Measurements from ENCODE around the gene UBAC2.

The UBAC2 gene

DNA sequence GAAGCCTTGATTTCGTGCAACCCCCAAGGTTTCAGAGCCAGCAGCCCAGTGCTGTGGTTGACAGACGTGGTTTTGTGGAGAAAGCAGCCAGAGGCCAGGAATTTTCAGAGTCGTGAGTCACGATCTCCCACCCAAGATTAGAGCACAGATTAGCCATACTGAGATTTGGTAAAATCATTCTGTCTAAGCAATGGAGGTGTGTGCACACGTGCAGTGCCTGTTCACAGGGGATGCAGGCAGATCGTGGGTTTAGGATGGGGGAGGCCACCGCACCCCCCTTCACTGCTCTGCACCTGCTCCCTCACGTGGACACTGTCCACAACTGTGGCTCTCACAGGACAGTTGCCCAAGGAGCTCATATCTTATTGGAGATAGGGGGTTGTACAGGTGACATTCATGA is 153.2 kb downstream of the UBAC2 start:
- H3K4me2 ChIP-seq (ENCODE audit: insufficient read depth, low read length): no peak overlapping the region
- ATAC-seq (ENCODE audit: insufficient read depth, low read depth) (no peak), DNase-seq (no peak)
- H3K36me3 ChIP-seq (ENCODE audit: insufficient read depth, low read length): peaks cover 80% of the 10 kb centered on the region
- H3K4me1 ChIP-seq (ENCODE audit: insufficient read depth, low read length): 0 out of 2 replicates have a peak, but pooled peaks cover 7% of the 10 kb centered on the region
- no peaks in the 10 kb centered on the region for H3K9me3 ChIP-seq (ENCODE audit: insufficient read depth, low read length, severe bottlenecking)
- H3K27me3 ChIP-seq (ENCODE audit: insufficient read depth, low read length, poor library complexity): no peaks in the 10 kb centered on the region
- peaks cover 5% of the 10 kb centered on the region for H4K20me1 ChIP-seq (ENCODE audit: insufficient read depth, low read length)
- 0 out of 2 replicates have a peak overlapping the region, but pooled peaks have one; percentile 19 for H3K27ac ChIP-seq (ENCODE audit: low read length)
- H3K4me3 ChIP-seq (ENCODE audit: low read depth in 1 of 2, low read length in 2 of 2): no peak overlapping the region
- no peaks in the 10 kb centered on the region for H3K79me2 ChIP-seq (ENCODE audit: insufficient read depth, low read length)
- no peak overlapping the region for H2AFZ ChIP-seq (ENCODE audit: low read depth, low read length)
- no peak overlapping the region for H3K9ac ChIP-seq (ENCODE audit: low read depth, low read length)
- no peak for TF ChIP-seq EZH2 (IDR thresholded peaks at IDR 0.05; ENCODE audit: borderline replicate concordance, low read depth, low read length, severe bottlenecking)
- TF ChIP-seq, protein P1, sequence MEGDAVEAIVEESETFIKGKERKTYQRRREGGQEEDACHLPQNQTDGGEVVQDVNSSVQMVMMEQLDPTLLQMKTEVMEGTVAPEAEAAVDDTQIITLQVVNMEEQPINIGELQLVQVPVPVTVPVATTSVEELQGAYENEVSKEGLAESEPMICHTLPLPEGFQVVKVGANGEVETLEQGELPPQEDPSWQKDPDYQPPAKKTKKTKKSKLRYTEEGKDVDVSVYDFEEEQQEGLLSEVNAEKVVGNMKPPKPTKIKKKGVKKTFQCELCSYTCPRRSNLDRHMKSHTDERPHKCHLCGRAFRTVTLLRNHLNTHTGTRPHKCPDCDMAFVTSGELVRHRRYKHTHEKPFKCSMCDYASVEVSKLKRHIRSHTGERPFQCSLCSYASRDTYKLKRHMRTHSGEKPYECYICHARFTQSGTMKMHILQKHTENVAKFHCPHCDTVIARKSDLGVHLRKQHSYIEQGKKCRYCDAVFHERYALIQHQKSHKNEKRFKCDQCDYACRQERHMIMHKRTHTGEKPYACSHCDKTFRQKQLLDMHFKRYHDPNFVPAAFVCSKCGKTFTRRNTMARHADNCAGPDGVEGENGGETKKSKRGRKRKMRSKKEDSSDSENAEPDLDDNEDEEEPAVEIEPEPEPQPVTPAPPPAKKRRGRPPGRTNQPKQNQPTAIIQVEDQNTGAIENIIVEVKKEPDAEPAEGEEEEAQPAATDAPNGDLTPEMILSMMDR (IDR thresholded peaks at IDR 0.05; ENCODE audit: borderline replicate concordance, extremely low read depth, low read length, poor library complexity, severe bottlenecking): no peak

DNA sequence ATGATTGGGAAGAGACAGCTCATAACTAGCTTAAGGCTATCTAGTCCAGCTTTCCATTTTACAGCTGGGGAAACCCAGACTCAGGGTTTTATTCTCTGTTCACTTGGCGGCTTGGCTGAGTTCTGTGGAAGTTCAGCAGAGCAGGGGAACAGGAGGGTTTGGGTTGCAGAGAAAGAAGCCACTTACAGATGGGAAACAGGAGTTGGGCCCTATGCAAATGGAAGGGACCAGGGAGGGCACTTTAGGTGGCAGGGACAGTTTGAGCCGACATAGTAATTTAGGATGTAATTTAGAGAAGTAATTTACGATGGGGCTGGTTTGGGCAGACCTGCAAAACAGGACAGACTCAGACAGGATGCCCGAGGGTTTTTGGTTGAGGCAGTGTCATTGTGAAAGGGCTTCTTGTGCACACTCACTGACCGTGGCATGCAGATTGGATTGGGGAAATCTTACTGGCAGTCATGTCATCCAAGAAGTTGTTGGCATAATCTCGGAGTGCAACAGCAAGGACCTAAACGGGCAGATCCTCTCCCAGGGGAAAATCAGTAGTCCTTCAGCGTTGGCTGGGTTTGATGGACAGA is 153.8 kb downstream of the UBAC2 start:
- no peak for DNase-seq
- no peak overlapping the region for H3K4me3 ChIP-seq (ENCODE audit: low read depth in 1 of 2, low read length in 2 of 2)
- H3K79me2 ChIP-seq (ENCODE audit: insufficient read depth, low read length): no peaks in the 10 kb centered on the region
- no peak for ATAC-seq (ENCODE audit: insufficient read depth, low read depth)
- H2AFZ ChIP-seq (ENCODE audit: low read depth, low read length): no peak overlapping the region
- H3K9ac ChIP-seq (ENCODE audit: low read depth, low read length): no peak overlapping the region
- peaks cover 5% of the 10 kb centered on the region for H4K20me1 ChIP-seq (ENCODE audit: insufficient read depth, low read length)
- TF ChIP-seq EZH2 (IDR thresholded peaks at IDR 0.05; ENCODE audit: borderline replicate concordance, low read depth, low read length, severe bottlenecking): no peak
- TF ChIP-seq, protein P1 (IDR thresholded peaks at IDR 0.05; ENCODE audit: borderline replicate concordance, extremely low read depth, low read length, poor library complexity, severe bottlenecking): no peak
- H3K9me3 ChIP-seq (ENCODE audit: insufficient read depth, low read length, severe bottlenecking): no peaks in the 10 kb centered on the region
- no peaks in the 10 kb centered on the region for H3K27me3 ChIP-seq (ENCODE audit: insufficient read depth, low read length, poor library complexity)
- no peak overlapping the region for H3K27ac ChIP-seq (ENCODE audit: low read length)
- H3K4me1 ChIP-seq (ENCODE audit: insufficient read depth, low read length): 0 out of 2 replicates have a peak, but pooled peaks cover 7% of the 10 kb centered on the region
- H3K36me3 ChIP-seq (ENCODE audit: insufficient read depth, low read length): peaks cover 80% of the 10 kb centered on the region
- H3K4me2 ChIP-seq (ENCODE audit: insufficient read depth, low read length): no peak overlapping the region

DNA sequence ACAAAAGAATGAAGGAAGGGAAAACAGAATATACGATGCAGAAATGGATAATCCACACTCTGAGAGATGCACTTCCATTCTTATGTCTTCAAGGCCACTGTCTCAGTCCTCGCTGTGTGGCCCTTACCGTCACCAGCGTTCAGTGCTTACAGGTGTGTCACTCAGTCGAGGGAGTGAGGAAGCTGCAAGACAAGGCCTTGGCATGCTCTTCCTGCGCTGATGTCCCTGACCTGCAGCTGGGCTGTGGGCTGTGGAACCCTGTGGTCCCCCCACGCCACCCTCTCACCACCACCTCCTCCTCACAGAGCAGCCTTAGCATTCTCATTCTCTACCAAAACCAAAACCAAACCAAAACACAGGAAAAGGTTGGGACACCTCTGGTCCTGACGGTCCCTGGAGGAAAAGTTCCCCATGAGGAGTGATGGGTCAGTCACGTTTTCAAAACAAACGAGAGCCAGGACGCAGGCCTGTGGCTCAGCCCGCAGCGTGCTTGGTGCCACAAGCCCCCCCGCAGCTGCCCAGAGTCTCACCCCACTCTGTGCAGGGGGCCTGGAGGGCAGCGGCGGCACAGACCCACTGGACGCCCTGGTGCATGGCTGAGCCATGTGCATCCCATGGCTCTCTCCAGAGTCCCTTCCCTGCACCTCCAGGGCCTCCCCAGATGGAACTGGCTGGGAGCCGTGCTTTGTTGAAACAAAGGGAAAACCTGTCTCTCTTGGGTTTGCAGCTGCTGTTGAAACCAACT is 154.8 kb downstream of the UBAC2 start:
- H2AFZ ChIP-seq (ENCODE audit: low read depth, low read length): no peak overlapping the region
- no peak for DNase-seq
- ATAC-seq (ENCODE audit: insufficient read depth, low read depth): no peak
- peaks cover 5% of the 10 kb centered on the region for H4K20me1 ChIP-seq (ENCODE audit: insufficient read depth, low read length)
- H3K9me3 ChIP-seq (ENCODE audit: insufficient read depth, low read length, severe bottlenecking): no peaks in the 10 kb centered on the region
- H3K36me3 ChIP-seq (ENCODE audit: insufficient read depth, low read length): peaks cover 85% of the 10 kb centered on the region
- H3K79me2 ChIP-seq (ENCODE audit: insufficient read depth, low read length): no peaks in the 10 kb centered on the region
- H3K9ac ChIP-seq (ENCODE audit: low read depth, low read length): no peak overlapping the region
- TF ChIP-seq, protein P1 (IDR thresholded peaks at IDR 0.05; ENCODE audit: borderline replicate concordance, extremely low read depth, low read length, poor library complexity, severe bottlenecking): no peak
- TF ChIP-seq EZH2 (IDR thresholded peaks at IDR 0.05; ENCODE audit: borderline replicate concordance, low read depth, low read length, severe bottlenecking): no peak
- no peaks in the 10 kb centered on the region for H3K27me3 ChIP-seq (ENCODE audit: insufficient read depth, low read length, poor library complexity)
- H3K4me3 ChIP-seq (ENCODE audit: low read depth in 1 of 2, low read length in 2 of 2): no peak overlapping the region
- H3K27ac ChIP-seq (ENCODE audit: low read length): peak overlapping the region; percentile 49; the same call in 1 of the 2 replicates
- H3K4me1 ChIP-seq (ENCODE audit: insufficient read depth, low read length): peaks cover 16% of the 10 kb centered on the region
- H3K4me2 ChIP-seq (ENCODE audit: insufficient read depth, low read length): no peak overlapping the region

Measured in DND-41 (cell line).